Measurements from ENCODE around the gene SOX13. TPM values are rescaled to one million over a fixed set of nuclear protein-coding genes. Genes with fewer than 3 reads are reported as not detected.
"Not testable (repeated sequence)": the region's sequence is repeated elsewhere in the genome, so short reads cannot be mapped to it uniquely, and the experiment has no call there.

The SOX13 gene
- total RNA-seq, 1 donor from 2014 or later = 12.5 TPM

GRCh38 chr1:204094313-204094729, 21.4 kb downstream of the SOX13 start:
- peaks cover 15% of the 10 kb centered on the region for H3K4me1 Mint-ChIP-seq (ENCODE audit: unreplicated experiment)
- no peak overlapping the region for H3K27ac Mint-ChIP-seq (ENCODE audit: unreplicated experiment)

GRCh38 chr1:204094856-204095634, 22.1 kb downstream of the SOX13 start:
- DNase-seq (ENCODE audit: extremely low spot score, unreplicated experiment) = no peak
- no peak for TF ChIP-seq CTCF (IDR thresholded peaks at IDR 0.05)
- Mint-ChIP-seq H3K4me1 (ENCODE audit: unreplicated experiment) (peaks cover 14% of the 10 kb centered on the region), H3K4me3 (ENCODE audit: unreplicated experiment) (no peak overlapping the region), H3K9me3 (ENCODE audit: unreplicated experiment) (no peaks in the 10 kb centered on the region), H3K27ac (ENCODE audit: unreplicated experiment) (no peak overlapping the region), H3K27me3 (ENCODE audit: unreplicated experiment) (no peaks in the 10 kb centered on the region), H3K36me3 (ENCODE audit: unreplicated experiment) (peaks cover 1% of the 10 kb centered on the region)

More at GRCh38 chr1:204094313-204094729, 21.4 kb downstream of the SOX13 start:
- H3K36me3 Mint-ChIP-seq (ENCODE audit: unreplicated experiment) = peaks cover 1% of the 10 kb centered on the region
- TF ChIP-seq CTCF (IDR thresholded peaks at IDR 0.05) = no peak
- no peaks in the 10 kb centered on the region for H3K27me3 Mint-ChIP-seq (ENCODE audit: unreplicated experiment)
- H3K4me3 Mint-ChIP-seq (ENCODE audit: unreplicated experiment) = no peak overlapping the region
- no peak for DNase-seq (ENCODE audit: extremely low spot score, unreplicated experiment)
- H3K9me3 Mint-ChIP-seq (ENCODE audit: unreplicated experiment) = no peaks in the 10 kb centered on the region

GRCh38 chr1:204096931-204097330, 24.0 kb downstream of the SOX13 start:
- Mint-ChIP-seq H3K4me3 (ENCODE audit: unreplicated experiment) (no peak overlapping the region), H3K36me3 (ENCODE audit: unreplicated experiment) (peaks cover 1% of the 10 kb centered on the region), H3K27ac (ENCODE audit: unreplicated experiment) (no peak overlapping the region), H3K9me3 (ENCODE audit: unreplicated experiment) (no peaks in the 10 kb centered on the region), H3K27me3 (ENCODE audit: unreplicated experiment) (no peaks in the 10 kb centered on the region), H3K4me1 (ENCODE audit: unreplicated experiment) (peaks cover 14% of the 10 kb centered on the region)
- TF ChIP-seq CTCF (IDR thresholded peaks at IDR 0.05) = no peak
- DNase-seq (ENCODE audit: extremely low spot score, unreplicated experiment) = no peak

GRCh38 chr1:204098683-204099082, 25.8 kb downstream of the SOX13 start:
- no peak overlapping the region for H3K4me3 Mint-ChIP-seq (ENCODE audit: unreplicated experiment)
- no peaks in the 10 kb centered on the region for H3K9me3 Mint-ChIP-seq (ENCODE audit: unreplicated experiment)
- no peak for TF ChIP-seq CTCF (IDR thresholded peaks at IDR 0.05)
- no peak for DNase-seq (ENCODE audit: extremely low spot score, unreplicated experiment)
- no peaks in the 10 kb centered on the region for H3K27me3 Mint-ChIP-seq (ENCODE audit: unreplicated experiment)
- H3K27ac Mint-ChIP-seq (ENCODE audit: unreplicated experiment) = no peak overlapping the region
- H3K4me1 Mint-ChIP-seq (ENCODE audit: unreplicated experiment) = peaks cover 17% of the 10 kb centered on the region
- H3K36me3 Mint-ChIP-seq (ENCODE audit: unreplicated experiment) = peaks cover 1% of the 10 kb centered on the region

GRCh38 chr1:204099754-204100153, 26.8 kb downstream of the SOX13 start:
- H3K9me3 Mint-ChIP-seq (ENCODE audit: unreplicated experiment); H3K27me3 Mint-ChIP-seq (ENCODE audit: unreplicated experiment); H3K27ac Mint-ChIP-seq (ENCODE audit: unreplicated experiment); H3K4me3 Mint-ChIP-seq (ENCODE audit: unreplicated experiment); H3K36me3 Mint-ChIP-seq (ENCODE audit: unreplicated experiment); DNase-seq (ENCODE audit: extremely low spot score, unreplicated experiment): not testable (repeated sequence)
- H3K4me1 Mint-ChIP-seq (ENCODE audit: unreplicated experiment) = peaks cover 20% of the 10 kb centered on the region

Measured in osteocyte (in vitro differentiated cells).